Colonic mucosa (tissue), 4 donors: ENCODE data around the gene BAZ1A. TPM values are rescaled to one million over a fixed set of nuclear protein-coding genes. Genes with fewer than 3 reads are reported as not detected.

ENCODE experiments used
- DNase-seq: peaks from one replicate; pipeline ENCODE4 v3.0.0-alpha.2; 2020
- H3K27ac ChIP-seq: fragments of 200-600 bp; one replicate; pipeline ENCODE4 v1.8.0; 2021
- H3K27me3 ChIP-seq: fragments of 200-600 bp; one replicate; pipeline ENCODE4 v1.8.0; 2021
- H3K36me3 ChIP-seq: fragments of 200-600 bp; one replicate; pipeline ENCODE4 v1.8.0; 2021
- H3K4me1 ChIP-seq: fragments of 200-600 bp; one replicate; pipeline ENCODE4 v1.8.0; 2021; ENCODE audit warnings: mild to moderate bottlenecking
- H3K4me3 ChIP-seq: fragments of 200-600 bp; one replicate; pipeline ENCODE4 v1.8.0; 2021
- H3K9ac ChIP-seq, 2 donors: one replicate each; pipeline ENCODE4 v1.7.0; 2013; ENCODE audit warnings: control low read depth in 2 of 2, low read depth in 2 of 2, low read length in 2 of 2
- H3K9me3 ChIP-seq: fragments of 200-600 bp; one replicate; pipeline ENCODE4 v1.8.0; 2021
- intact Hi-C: fragments of 100-400 bp; cut with DNase I; formaldehyde crosslinking; loops from one replicate; pipeline ENCODE4 v1.14.1; 2022
- total RNA-seq, 2 donors: library from RNA; stranded (reverse); fragmentation: NEBNext Ultra II Directional in 1 of 2; extraction: Animal tissue kit (Norgen Biotek cat#: 25700) in 1 of 2; gene quantifications; one replicate each; pipeline ENCODE4 v1.2.1, GENCODE V29; 2021
- TF ChIP-seq, protein P1 (sequence below): fragments of 200-600 bp; IDR thresholded peaks from one replicate; pipeline ENCODE4 v1.8.0; 2022; ENCODE audit warnings: antibody characterized with exemption, mild to moderate bottlenecking
- donor health status: healthy.
- donor health status: DM: no; HTN: no; CAD: no.
- donor health status: DM: no; HTN: no; CAD: no.

Gene BAZ1A
- total RNA-seq, 2 donors from 2014 or later = 24.9 to 30.6 TPM

DNA sequence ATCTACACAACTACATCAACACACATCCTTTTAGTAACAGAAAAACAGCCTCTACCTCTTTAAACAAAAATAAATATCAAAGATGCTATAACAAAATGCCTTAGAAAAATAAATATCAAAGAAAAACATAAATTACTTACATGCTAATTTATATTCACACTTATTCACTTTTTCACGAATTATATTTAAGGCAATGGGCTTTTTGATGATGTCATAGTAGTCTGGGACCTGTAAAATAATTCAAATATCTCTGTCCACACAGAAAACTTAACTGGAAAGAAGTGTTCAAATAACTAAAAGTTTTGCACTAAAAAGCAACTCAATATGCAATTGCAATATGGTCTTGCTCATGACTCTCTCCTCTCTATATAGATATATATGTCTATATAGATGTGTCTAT is 120.5 kb downstream of the BAZ1A start:
- Histone ChIP-seq H3K4me3 (no peak overlapping the region), H3K4me1 (no peaks in the 10 kb centered on the region), H3K27me3 (no peaks in the 10 kb centered on the region), H3K36me3 (no peaks in the 10 kb centered on the region), H3K9me3 (no peaks in the 10 kb centered on the region), H3K27ac (no peak overlapping the region), H3K9ac (no peak overlapping the region)
- TF ChIP-seq, protein P1, sequence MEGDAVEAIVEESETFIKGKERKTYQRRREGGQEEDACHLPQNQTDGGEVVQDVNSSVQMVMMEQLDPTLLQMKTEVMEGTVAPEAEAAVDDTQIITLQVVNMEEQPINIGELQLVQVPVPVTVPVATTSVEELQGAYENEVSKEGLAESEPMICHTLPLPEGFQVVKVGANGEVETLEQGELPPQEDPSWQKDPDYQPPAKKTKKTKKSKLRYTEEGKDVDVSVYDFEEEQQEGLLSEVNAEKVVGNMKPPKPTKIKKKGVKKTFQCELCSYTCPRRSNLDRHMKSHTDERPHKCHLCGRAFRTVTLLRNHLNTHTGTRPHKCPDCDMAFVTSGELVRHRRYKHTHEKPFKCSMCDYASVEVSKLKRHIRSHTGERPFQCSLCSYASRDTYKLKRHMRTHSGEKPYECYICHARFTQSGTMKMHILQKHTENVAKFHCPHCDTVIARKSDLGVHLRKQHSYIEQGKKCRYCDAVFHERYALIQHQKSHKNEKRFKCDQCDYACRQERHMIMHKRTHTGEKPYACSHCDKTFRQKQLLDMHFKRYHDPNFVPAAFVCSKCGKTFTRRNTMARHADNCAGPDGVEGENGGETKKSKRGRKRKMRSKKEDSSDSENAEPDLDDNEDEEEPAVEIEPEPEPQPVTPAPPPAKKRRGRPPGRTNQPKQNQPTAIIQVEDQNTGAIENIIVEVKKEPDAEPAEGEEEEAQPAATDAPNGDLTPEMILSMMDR = no peak
- no peak for DNase-seq
- intact Hi-C loops = no loop called here

DNA sequence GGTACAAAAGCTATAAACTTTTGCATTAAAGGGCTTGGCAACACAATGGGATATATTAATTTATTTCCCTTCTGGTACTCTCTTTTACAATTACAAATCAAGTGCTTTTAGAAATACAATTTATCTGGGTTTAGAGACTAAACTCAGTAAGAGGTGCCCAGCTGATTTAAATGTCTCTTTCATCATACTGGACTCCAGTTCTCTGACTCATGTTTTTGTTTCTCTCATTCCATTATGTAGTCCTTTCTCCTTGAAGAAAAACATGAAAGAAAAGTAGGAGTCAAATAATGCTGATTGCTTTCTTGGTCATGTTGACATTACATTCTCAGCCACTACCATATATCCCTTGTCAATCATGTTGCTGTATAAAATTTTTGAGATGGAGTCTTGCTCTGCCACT is 124.5 kb downstream of the BAZ1A start:
- TF ChIP-seq, protein P1 = no peak
- H3K27ac ChIP-seq = no peak overlapping the region

DNA sequence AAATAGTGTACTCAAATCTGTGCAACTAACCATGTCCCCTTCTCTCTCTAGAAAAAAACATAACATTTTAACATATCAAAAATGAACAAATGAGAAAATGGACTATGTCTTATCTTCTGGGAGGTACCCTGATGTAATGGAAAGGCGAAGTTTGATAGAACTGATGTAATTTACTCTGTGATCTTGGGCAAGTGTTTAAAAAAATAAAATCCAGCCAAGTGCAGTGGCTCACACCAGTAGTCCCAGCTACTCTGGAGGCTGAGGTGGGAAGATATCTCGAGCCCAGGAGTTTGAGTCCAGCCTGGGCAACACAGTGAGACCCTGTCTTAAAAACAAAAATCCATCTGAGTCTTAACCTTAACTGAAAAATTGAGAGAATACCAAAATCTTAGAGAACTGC is 124.9 kb downstream of the BAZ1A start:
- H3K27ac ChIP-seq = no peak overlapping the region
- H3K9ac ChIP-seq = no peak overlapping the region
- DNase-seq = no peak
- TF ChIP-seq, protein P1 = no peak
- no peaks in the 10 kb centered on the region for H3K36me3 ChIP-seq
- intact Hi-C loops = no loop called here
- H3K4me3 ChIP-seq = no peak overlapping the region
- no peaks in the 10 kb centered on the region for H3K27me3 ChIP-seq
- no peaks in the 10 kb centered on the region for H3K4me1 ChIP-seq
- H3K9me3 ChIP-seq = no peaks in the 10 kb centered on the region

More for the DNA sequence above, 124.5 kb downstream of the BAZ1A start:
- no peak for DNase-seq
- Histone ChIP-seq H3K36me3 (no peaks in the 10 kb centered on the region), H3K4me3 (no peak overlapping the region), H3K9ac (no peak overlapping the region), H3K9me3 (no peaks in the 10 kb centered on the region), H3K4me1 (no peaks in the 10 kb centered on the region), H3K27me3 (no peaks in the 10 kb centered on the region)
- intact Hi-C loops = no loop called here

DNA sequence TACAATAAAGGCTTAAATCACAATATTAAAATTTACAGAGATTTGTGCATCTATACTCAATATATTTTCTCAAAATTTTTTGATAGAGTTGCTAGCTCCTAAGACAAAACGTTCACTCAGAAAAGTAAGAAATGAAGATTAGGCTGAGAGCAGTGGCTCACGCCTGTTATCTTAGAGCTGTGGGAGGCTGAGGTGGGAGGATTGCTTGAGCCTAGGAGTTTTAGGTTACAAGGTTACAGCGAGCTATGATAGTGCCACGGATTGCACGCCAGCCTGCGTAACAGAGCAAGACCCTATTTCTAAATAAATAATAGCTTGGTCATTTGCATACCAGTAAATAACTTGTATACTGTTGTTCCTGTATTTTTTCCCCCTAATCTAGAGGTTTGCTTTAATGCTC is 125.8 kb downstream of the BAZ1A start:
- Histone ChIP-seq H3K9me3 (no peaks in the 10 kb centered on the region), H3K36me3 (no peaks in the 10 kb centered on the region), H3K9ac (no peak overlapping the region), H3K27me3 (no peaks in the 10 kb centered on the region), H3K4me3 (no peak overlapping the region), H3K4me1 (no peaks in the 10 kb centered on the region), H3K27ac (no peak overlapping the region)
- TF ChIP-seq, protein P1 = no peak
- intact Hi-C loops = no loop called here
- no peak for DNase-seq

DNA sequence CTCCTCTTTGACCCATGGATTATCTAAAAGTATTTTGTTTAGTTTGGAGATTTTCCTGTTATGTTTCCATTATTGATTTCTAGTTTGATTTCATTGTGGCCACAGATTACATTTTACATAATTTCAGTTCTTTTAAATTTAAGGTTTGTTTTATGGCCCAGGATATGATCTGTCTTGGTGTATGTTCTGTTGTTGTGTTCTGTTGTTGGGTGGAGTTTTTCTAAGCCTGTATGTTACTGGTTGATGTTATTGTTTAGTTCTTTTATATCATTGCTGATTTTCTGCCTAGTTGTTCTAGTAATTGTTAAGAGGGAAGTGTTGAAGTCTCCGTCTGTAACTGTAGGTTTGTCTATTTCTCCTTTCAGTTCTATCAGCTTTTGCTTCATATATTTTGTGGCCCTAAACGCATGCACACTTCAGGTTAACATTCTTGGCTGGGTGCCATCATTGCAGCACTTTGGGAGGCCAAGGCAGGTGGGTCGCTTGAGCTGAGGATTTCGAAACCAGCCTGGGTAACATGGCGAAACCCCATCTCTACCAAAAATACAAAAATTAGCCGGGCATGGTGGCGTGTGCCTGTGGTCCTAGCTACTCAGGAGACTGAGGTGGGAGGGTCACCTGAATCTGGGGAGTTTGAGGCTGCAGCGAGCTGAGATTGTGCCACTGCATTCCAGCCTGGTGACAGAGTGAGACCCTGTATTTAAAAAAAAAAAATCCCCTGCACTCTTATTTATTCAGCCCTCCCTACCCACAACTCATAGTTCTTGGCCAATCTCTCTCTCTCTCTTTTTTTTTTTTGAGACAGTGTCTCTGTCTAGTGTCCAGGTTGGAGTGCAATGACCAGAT is 132.7 kb downstream of the BAZ1A start:
- TF ChIP-seq, protein P1 = no peak
- intact Hi-C loops = no loop called here

More for the DNA sequence above, 132.7 kb downstream of the BAZ1A start:
- H3K9me3 ChIP-seq = no peaks in the 10 kb centered on the region
- no peak for DNase-seq
- H3K4me1 ChIP-seq = no peaks in the 10 kb centered on the region
- H3K27me3 ChIP-seq = no peaks in the 10 kb centered on the region
- no peak overlapping the region for H3K4me3 ChIP-seq
- no peak overlapping the region for H3K9ac ChIP-seq
- H3K36me3 ChIP-seq = no peaks in the 10 kb centered on the region
- no peak overlapping the region for H3K27ac ChIP-seq
